HEK293 (cell line): ENCODE measurements around the gene NANS.
"Not testable (repeated sequence)": the region's sequence is repeated elsewhere in the genome, so short reads cannot be mapped to it uniquely, and the experiment has no call there.

Experiments used
- SCRT2 ChIP-seq: fragments of 450-650 bp; formaldehyde crosslinking; IDR thresholded peaks from 2 replicates; pipeline ENCODE4 v1.5.1; 2016; ENCODE audit warnings: missing biosample characterization, missing genetic modification characterization
- SP2 ChIP-seq: fragments of 450-650 bp; formaldehyde crosslinking; IDR thresholded peaks from 2 replicates; pipeline ENCODE4 v1.5.1; 2016; ENCODE audit warnings: missing biosample characterization, missing genetic modification characterization
- YY1 ChIP-seq: fragments of 450-650 bp; formaldehyde crosslinking; IDR thresholded peaks from 2 replicates; pipeline ENCODE4 v1.5.1; 2018; ENCODE audit warnings: missing biosample characterization, missing genetic modification characterization
- ZBTB20 ChIP-seq: fragments of 450-650 bp; formaldehyde crosslinking; IDR thresholded peaks from 2 replicates; pipeline ENCODE4 v1.5.1; 2016; ENCODE audit warnings: missing biosample characterization, missing genetic modification characterization
- TF ChIP-seq, protein P1 (sequence below): fragments of 450-650 bp; formaldehyde crosslinking; IDR thresholded peaks from 2 replicates; pipeline ENCODE4 v1.5.1; 2016; ENCODE audit warnings: missing biosample characterization, missing genetic modification characterization
- TF ChIP-seq, protein P2 (sequence below): fragments of 450-650 bp; formaldehyde crosslinking; IDR thresholded peaks from 2 replicates; pipeline ENCODE4 v1.5.1; 2016; ENCODE audit warnings: missing biosample characterization, missing genetic modification characterization
- TF ChIP-seq, protein P3 (sequence below): fragments of 450-650 bp; formaldehyde crosslinking; IDR thresholded peaks from 2 replicates; pipeline ENCODE4 v1.5.1; 2016; ENCODE audit warnings: missing biosample characterization, missing genetic modification characterization

DNA sequence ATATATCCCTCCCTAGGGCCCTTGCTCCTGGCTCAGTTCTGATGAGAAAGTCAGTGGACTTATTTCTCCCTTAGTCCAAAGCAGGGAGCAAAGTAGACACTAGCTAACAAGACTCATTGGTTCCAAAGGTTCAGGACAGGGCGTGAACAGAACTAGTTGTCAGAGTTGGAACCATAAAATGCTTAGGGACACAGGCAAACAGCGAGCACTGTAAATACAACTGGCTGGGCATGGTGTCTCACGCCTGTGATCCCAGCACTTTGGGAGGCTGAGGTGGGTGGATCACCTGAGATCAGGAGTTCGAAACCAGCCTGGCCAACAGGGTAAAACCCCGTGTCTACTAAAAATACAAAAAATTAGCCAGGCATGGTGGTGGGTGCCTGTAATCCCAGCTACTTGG, 36.7 kb upstream of the NANS start:
- TF ChIP-seq, protein P1, sequence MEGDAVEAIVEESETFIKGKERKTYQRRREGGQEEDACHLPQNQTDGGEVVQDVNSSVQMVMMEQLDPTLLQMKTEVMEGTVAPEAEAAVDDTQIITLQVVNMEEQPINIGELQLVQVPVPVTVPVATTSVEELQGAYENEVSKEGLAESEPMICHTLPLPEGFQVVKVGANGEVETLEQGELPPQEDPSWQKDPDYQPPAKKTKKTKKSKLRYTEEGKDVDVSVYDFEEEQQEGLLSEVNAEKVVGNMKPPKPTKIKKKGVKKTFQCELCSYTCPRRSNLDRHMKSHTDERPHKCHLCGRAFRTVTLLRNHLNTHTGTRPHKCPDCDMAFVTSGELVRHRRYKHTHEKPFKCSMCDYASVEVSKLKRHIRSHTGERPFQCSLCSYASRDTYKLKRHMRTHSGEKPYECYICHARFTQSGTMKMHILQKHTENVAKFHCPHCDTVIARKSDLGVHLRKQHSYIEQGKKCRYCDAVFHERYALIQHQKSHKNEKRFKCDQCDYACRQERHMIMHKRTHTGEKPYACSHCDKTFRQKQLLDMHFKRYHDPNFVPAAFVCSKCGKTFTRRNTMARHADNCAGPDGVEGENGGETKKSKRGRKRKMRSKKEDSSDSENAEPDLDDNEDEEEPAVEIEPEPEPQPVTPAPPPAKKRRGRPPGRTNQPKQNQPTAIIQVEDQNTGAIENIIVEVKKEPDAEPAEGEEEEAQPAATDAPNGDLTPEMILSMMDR (tag by site-specific recombination), result not testable (repeated sequence)
- TF ChIP-seq, protein P2, sequence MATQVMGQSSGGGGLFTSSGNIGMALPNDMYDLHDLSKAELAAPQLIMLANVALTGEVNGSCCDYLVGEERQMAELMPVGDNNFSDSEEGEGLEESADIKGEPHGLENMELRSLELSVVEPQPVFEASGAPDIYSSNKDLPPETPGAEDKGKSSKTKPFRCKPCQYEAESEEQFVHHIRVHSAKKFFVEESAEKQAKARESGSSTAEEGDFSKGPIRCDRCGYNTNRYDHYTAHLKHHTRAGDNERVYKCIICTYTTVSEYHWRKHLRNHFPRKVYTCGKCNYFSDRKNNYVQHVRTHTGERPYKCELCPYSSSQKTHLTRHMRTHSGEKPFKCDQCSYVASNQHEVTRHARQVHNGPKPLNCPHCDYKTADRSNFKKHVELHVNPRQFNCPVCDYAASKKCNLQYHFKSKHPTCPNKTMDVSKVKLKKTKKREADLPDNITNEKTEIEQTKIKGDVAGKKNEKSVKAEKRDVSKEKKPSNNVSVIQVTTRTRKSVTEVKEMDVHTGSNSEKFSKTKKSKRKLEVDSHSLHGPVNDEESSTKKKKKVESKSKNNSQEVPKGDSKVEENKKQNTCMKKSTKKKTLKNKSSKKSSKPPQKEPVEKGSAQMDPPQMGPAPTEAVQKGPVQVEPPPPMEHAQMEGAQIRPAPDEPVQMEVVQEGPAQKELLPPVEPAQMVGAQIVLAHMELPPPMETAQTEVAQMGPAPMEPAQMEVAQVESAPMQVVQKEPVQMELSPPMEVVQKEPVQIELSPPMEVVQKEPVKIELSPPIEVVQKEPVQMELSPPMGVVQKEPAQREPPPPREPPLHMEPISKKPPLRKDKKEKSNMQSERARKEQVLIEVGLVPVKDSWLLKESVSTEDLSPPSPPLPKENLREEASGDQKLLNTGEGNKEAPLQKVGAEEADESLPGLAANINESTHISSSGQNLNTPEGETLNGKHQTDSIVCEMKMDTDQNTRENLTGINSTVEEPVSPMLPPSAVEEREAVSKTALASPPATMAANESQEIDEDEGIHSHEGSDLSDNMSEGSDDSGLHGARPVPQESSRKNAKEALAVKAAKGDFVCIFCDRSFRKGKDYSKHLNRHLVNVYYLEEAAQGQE (tag by site-specific recombination), result not testable (repeated sequence)
- not testable (repeated sequence) for TF ChIP-seq SCRT2, YY1, SP2, ZBTB20 (tag by site-specific recombination)
- TF ChIP-seq, protein P3, sequence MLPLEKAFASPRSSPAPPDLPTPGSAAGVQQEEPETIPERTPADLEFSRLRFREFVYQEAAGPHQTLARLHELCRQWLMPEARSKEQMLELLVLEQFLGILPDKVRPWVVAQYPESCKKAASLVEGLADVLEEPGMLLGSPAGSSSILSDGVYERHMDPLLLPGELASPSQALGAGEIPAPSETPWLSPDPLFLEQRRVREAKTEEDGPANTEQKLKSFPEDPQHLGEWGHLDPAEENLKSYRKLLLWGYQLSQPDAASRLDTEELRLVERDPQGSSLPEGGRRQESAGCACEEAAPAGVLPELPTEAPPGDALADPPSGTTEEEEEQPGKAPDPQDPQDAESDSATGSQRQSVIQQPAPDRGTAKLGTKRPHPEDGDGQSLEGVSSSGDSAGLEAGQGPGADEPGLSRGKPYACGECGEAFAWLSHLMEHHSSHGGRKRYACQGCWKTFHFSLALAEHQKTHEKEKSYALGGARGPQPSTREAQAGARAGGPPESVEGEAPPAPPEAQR (tag by site-specific recombination), result not testable (repeated sequence)
